ENCODE data around the gene CBX4.

The CBX4 gene
- 3.9 to 45.1 (median 16.8) reads per million in 17 experiments for total RNA-seq

DNA sequence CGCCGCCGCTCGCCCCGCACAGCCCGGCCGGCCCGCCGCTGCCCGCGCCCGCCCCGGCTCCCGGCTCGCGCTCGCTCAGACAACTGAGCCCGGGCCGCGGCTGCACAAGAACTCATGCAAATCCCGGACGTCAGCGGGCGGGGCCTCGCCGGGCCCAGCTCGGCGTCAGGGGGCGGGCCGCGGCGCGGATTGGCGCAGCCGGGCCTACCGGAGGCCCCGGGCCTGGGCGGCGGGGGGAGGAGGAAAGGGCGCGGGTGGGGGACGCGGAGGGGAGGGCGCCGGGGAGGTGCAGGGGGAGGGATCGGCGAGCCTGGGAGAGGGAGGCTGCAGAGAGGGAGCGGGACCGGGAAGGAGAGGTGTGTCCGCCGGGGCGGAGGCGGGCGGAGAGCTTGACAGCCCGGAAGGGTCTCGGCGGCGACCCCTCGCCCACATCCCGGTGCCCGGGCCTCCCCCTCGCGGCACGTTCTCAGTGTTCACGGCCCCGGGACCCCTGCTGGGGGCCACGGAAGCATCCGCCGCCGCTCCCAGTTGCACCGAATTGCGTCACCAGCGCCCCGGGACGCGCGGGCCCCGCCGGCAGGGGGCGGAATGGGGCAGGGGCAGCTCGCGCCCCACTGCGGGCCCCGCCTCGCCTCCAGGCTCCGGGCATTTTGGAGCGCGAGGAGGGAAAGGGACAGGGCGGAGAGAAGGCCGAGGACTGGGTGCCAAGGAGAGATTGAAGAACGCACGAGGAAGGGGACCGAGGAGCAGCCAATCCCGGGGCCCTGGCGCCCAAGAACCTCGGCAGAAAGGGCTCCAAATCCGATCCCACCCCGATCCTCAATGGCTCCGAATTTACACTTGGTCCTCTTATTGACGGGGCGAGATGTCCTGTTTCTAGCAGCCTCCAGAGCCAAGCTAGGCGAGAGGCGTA, at the start of gene CBX4:
Gene CBX4 (minus strand): TSS at position 85 of the 913 bp plus-strand sequence. CDS start 189 bp downstream, outside the sequence.
- DNase-seq: peak; percentile 95 to 99 (median 97)

DNA sequence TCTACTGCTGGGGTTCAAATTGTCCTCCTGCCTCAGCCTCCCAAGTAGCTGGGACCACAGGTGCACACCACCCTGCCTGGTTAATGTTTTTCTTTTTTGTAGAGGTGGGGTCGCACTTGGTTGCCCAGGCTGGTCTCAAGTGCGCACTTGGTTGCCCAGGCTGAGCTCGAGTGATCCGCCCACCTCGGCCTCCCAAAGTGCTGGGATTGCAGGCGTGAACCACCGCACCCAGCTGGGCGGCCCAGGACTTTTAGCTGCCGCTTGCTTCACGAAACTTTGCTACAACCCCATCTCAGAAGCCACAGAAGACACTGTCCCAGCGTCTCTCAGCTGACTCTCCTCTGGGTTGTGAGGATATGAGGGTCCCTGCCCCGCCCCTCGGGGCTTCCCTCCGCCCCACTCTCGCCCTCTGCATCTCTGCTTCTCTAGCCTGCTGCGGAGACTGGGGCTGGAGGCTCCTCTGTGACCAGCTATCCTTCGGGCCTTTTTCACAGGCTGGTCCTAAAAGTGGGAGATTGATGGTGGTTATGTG, 48.8 kb upstream of the CBX4 start:
- no peak for DNase-seq

DNA sequence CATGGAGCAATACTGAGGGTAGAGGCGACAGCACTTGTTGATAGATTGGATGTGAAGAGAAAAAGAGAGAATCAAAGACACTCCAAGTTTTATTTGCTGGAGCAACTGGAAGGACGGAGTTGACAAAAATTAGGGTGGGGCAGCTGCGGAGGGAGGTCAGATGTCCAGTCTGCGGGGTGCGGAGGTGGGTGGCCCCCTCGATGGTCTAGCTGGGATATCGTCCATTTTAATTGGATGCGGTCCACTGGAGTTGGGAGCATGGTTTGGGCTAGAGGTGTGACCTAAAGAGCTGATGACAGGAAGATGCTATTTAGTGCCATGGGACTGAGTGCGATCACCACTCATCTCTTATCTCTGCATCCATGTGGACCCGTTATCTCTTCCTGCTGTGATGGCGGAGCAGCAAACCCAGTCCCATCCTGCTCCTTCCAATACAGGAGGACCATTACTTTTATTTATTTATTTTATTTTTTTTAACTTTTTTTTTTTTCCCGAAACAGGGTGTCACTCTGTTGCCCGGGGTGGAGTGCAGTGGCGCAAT, 48.3 kb upstream of the CBX4 start:
- no peak for DNase-seq

DNA sequence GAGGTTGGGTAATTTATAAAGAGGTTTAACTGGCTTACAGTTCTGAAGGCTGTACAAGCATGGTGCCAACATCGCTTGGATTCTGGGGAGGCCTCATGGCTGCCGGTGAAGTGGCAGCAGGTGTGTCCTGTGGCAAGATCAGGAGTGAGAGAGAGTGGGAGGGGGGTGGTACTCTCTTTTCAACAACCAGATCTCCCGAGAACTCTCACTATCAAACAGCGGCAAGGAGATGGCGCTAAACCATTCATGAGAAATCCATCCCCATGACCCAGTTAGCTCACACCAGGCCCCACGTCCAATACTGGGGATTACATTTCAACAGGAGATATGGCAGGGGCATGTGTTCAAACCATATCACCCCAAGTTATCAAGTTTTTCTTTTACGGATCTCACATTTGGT, 44.0 kb upstream of the CBX4 start:
- DNase-seq: no peak

DNA sequence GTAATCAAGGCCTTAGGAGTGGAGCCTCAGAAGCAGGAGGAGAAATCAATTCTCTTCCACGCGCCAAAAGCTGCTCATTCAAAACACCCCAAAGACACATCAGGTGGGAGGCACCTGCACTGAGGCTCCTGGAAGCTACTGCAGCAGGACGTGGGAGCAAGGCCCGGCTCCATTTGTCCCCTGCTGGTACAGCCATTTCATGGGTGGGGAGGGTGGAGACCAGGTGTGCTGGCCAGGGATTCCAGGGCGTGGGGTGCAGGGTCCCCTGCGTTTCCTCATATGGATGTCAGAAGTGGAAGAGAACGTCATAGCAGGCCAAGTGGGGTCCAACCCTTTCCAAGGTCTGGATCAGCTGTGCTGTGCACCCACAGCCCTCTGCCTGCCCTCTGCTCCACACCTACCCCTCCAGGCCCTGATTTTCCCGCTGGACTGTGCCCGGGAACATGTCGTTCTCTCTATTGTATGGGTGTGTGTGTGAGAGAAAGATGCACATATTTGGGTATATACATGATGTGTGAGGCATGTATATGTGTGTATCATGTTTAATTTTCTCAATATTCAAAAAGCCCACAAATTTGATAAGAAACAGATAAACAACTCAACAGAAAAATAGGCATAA, 39.2 kb upstream of the CBX4 start:
- no peak for DNase-seq

DNA sequence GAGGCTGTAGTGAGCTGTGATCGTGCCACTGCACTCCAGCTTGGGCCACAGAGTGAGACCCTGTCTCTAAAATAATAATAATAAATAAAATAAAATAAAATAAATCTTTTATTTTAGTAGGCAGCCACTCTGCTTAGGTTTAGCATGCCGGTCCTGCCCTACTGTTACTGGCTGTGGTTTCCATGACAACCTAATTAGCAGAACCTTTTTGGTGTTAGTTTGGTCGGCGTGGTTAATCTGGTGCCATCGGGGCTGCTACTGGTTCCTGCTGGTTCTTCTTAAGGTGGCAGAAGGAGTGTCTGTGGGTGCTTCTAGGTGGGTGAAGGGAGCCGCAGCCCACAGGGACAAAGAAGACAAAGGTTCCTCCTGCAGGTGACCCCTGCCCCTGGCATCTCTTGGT, 37.8 kb upstream of the CBX4 start:
- no peak for DNase-seq

DNA sequence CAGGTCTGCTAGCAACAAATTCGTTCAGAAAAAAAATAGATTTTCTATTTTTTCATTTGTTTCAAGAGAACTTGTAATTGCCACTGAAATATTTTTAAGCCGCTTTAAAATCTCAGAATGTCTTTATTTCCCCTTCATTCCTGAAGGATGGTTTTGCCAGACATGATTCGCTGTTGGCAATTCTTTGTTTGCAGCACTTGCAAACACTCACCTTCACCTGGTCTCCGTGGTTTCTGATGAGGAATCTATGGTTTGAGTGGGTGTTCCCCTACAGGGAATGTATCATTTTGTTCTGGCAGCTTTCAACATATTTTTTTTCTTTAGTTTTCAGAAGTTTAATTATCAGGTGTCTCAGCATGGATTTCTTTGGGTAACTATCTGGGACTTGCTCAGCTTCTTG, 36.3 kb upstream of the CBX4 start:
- no peak for DNase-seq

DNA sequence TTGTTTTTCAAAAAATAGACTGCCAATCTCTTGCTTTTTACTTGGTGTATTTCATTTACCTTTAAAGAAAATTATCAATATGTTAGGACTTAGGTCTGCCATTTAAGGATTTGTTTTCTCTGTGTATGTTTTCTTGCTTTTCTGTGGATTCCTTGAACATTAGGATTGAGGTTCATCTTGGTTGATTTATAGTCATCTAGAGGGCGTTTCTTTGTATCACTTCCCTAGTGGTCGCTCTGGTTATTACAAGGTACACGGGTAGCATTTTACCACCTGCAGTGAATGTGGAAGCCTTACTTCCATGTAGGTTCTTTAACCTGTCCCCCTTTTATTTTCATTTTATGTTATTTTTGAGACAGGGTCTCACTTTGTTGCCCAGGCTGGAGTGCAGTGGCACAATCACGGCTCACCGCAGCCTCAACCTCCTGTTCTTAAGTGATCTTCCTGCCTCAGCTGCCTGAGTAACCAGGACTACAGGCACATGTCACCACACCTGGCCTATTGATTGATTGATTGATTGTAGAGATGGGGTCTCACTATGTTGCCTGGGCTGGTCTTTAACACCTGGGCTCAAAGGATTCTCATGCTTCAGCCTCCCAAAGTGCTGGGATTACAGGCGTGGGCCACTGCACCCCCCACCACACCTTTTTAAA, 35.2 kb upstream of the CBX4 start:
- DNase-seq: peak; percentile 37 to 56 (median 42)

DNA sequence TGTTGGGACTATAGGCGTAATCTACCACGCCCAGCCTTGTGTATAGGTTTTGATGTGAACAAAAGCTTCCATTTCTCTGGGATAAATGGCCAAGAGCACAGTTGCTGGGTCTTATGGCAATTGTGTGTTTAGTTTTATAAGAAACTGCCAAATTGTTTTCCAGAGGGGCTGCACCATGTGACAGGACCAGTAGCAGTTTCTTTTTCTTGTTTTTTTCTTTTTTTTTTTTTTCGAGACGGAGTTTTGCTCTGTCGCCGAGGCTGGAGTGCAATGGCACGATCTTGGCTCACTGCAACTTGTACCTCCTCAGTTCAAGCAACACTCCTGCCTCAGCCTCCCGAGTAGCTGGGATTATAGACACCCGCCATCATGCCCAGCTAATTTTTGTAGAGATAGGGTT, 34.3 kb upstream of the CBX4 start:
- no peak for DNase-seq

DNA sequence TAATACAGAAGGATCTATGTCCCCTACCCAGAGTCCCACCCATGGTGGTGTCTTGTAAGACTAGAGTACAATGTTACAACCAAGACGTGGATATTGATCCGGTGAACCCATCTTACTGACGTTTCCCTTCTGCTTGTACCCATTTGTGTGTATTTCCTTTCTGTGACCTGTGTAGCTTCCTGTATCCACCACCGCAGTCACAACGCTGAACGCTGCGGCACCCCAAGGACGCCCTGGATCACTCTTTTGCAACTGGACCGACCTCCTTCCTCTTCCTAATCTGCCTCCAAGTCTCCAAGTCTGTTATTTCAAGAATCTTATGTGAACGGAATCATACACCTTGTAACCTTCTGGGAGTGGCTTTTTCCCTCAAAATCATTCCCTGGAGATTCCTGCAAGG, 33.5 kb upstream of the CBX4 start:
- peak; percentile 13 to 44 (median 22) for DNase-seq

DNA sequence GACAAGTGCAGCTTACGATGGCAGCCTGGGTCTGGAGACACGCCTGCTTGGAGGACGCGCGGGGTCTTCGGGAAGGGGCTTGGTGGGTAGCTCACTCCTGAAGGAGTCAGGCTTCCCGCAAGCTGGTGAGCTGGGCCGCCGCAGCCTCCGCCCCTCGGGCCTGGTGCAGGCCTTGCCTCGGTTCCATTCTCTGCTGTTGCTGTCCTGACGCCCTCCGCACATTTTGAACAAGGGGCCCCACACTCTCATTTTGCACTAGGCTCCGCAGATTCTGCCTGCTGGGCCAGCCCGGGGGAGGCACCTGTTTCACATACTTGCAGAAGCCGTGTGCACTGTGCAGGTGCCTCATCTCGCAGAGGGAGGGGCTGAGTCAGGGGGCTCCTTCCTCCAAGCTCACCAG, 31.9 kb upstream of the CBX4 start:
- no peak for DNase-seq

DNA sequence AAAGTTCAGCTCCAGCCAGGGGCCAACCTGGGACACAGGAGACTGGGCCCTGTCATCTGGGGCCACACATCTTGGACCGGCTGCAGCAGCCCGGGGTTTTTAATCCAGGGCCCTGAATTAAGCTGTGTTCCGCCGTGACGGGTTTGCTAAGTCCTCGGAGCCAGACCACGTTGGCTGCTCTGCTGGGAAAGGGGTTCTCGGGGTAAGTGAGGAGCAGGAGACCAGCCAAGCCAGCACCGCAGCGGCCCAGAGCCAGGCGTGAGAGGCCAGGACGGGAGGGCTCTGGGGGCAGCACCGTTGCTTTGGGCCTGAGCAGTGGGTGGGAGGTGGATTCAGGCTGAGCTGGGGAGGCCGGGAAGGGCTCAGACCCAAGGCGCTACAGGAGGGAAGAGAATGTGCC, 31.3 kb upstream of the CBX4 start:
- no peak for DNase-seq

DNA sequence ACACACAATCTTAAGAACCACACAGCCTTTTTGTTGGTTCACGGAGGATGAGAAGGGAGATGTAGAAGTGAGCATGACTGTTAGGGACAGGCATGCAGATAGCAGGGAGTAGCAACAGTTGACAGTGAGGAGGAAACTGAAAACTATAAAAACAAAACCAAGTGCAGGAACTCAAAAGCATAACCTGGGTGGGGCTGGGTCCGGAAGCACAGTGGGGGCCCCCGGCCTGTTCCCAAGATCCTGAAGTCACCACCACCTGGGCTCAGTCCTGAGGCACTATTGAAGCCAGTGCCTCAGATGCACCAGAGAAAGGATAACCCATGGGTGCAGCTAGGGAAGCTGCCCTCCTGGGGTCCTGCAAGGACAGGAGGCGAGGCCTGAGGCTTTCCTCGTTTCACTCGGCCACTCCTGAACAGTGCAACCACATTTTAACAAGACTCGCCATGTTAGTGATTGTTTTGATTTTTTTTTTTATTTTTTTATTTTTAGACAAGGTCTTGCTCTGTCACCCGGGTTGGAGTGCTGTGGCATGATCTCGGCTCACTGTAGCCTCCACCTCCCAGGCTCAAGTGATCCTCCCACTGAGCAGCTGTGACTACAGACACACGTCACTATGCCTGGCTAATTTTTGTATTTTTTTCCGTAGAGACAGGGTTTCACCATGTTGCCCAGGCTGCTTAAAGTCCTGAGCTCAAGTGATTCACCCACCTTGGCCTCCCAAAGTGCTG, 27.7 kb upstream of the CBX4 start:
- DNase-seq: no peak

DNA sequence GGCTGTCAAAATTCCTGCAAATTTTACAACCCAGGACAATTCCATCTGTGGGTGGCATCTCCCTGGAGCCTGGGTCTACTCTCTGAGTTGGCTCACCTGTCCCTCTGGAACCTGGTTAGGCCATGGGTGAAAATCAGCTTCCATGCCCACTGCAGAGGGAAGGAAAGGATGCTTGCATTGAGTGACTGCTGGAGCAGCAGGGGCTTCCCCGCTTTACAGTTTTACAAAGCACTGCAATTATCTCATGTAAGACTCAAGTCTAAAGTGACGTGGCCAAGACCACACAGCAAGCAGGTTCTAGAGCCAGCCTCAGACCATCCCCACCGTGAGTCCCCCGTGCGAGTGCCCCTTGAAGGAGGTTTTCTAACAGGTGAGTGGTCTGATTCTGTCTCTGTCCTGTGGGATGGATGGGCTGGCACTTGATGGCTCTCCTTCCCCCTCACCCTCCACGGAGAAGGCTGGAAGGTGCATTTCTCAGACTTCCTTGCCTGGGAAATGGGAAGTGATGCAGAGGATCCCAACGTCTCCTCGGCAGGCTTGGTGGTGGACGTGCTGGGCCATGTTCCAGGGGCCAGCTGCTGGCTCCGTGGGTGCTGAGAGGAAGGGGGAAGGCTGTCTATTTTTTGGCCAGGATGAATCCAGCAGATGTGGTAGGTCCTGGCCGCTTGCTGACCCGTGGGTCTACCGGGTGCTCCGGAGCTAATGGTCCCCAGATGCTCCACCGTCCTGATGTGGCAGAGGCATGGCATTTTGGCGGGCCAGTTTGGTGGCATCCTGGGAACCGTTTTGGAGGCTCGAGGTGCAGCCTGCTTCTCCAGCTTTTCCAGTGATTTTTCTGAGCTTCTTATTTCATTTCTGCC, 26.3 kb upstream of the CBX4 start:
- no peak for DNase-seq

DNA sequence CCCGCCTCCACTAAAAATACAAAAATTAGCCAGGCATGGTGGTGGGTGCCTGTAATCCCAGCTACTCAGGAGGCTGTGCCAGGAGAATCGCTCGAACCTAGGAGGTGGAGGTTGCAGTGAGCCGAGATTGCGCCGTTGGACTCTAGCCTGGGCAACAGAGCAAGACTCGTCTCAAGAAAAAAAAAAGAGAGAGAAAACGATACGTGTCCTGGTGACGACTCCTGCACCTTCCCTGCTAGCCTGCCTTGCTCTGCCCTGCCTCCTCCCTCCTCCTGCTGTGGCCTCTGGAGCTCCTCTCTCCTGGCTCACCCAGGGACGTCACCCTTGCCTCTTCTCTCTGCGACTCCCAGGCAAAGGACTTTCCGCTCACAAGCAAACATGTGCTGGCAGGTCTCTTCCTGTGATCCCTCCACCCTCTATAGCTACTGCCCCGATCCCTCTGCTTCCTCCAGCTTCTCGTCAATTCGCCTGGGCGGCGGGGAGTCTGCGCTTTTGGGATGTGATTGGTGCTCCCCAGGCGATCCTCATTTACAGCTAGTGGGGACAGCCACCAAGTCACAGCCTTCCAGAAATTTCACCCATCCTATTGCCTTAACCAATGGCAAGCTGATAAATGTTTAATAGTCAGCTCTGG, 25.5 kb upstream of the CBX4 start:
- DNase-seq: no peak

DNA sequence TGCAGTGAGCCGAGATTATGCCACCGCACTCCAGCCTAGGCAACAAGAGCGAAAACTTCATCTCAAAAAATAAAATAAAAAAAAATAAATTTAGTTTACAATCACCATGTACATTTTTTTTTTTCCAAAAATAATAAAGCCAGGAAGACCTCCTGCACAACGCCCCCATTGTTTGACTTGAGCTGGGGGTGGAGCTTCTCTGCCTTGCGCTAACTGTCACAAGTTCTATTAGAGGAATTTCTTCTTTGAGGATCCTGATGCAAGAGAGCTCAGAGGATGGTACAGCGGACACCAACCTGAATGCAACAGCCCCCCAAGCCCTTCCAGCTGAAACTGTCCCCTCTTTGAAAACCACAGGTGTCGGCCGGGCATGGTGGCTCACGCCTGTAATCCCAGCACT, 24.9 kb upstream of the CBX4 start:
- DNase-seq: no peak

DNA sequence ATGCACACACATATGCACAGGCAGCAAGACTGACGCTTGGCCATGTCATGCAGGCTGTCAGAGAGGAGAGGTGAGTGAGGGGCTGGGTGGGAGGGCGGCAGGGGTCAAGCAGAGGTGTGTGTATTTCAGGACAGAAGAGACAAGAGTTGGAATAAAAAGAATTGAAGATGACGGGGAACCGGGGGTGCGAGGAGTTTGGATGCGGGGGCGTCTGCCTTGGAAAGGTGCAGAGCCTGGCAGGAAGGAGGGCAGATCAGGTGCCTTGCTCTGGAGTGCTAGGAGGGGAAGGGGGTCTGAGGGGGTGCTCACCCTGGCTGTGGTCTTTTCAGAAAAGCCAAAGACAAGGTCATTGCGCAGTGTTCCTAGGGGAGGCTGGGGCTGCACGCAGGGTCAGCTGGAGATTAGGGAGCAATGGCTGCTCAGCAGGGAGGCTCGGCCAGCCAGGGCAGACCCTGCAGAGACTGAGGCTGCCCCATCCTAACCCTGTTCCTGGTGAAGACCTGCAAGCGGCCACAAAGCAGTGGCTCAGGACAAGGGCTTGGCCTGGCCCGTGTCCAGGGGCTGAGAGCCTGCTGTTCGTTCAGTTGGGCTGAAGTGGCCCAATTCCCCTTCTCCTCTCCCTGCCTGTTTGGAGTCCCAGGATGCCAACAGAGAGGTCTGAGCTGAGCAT, 23.7 kb upstream of the CBX4 start:
- DNase-seq: no peak

DNA sequence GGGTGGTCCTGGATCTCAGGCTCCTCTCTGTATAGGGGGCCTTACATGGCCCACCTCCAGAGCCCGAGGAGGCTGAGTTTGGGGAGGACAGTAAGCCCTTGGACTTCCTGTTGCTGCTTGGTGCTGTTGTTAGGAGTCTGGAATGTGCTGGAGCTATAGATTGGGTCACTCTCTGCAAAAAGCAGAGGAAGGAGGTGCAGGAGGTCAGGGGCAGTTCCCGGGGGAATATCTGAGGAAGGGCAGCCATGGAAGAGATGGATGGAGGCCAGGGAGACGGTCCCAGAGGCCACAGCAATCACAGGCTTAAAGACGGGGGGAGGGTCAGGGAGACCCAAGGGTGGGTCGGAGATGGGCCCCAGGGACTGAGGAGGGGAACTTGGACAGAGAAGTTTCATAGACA, 23.0 kb upstream of the CBX4 start:
- no peak for DNase-seq

DNA sequence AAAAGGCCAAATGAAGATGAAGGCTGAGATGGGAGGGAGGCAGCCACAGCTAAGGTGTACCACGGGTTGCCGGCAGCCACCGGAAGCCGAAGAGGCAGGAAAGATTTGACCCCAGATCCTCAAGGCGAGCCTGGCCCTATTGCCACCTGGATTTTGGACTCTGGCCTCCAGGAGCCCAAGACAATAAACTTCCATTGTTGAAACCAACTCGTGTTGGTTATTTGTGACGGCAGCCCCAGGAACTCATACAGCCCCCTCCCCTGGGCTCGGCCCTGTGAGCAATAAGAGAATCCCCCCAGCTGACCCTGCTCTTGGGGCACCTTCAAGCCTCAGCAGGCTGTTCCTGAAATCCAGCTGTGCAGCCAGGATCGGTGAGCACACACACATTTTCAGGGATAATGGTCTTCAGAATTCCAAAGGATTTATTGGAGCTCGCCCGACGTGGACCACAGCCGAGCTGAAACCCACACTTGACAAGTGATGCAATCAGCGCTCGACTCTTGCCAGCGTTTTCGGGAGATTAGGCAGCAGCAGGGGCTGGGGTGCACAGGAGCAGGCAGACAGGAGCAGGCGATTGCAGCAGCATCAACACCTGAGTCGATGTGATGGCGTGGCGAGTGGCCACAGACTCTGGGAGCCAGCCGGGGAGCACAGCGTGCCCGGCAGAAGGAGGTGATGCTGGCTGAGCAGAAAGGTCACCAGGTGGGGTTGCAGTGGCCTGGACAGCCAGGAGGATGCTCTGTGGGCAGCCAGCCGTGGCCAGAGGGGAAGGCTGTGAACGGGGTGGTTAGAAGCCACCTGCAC, 22.4 kb upstream of the CBX4 start:
- DNase-seq: no peak

All from suppressor macrophage (primary cell).